Fibroblast of villous mesenchyme (primary cell): Measurements from ENCODE around the gene AHCY. TPM values are rescaled to one million over a fixed set of nuclear protein-coding genes. Genes with fewer than 3 reads are reported as not detected.
A peak's percentile ranks its signal among the peaks of the same experiment; 100 is the strongest.

ENCODE experiments used
- DNase-seq: peaks from one replicate; pipeline ENCODE4 v3.0.0-alpha.2; 2010; ENCODE audit warnings: low read depth
- H3K4me3 ChIP-seq: 2 replicates; pipeline ENCODE4 v1.5.1; 2011; ENCODE audit warnings: low read depth, mild to moderate bottlenecking, low read length
- total RNA-seq: library from RNA; depleted of rRNA; stranded (reverse); fragments of >200 nt; gene quantifications from 2 replicates; pipeline ENCODE4 v1.2.3, GENCODE V29; 2012
- TF ChIP-seq, protein P1 (sequence below): IDR thresholded peaks from 2 replicates; pipeline ENCODE4 v1.5.1; 2012; ENCODE audit warnings: low read depth, mild to moderate bottlenecking, low read length; ENCODE audit not compliant: insufficient read depth

Gene AHCY
- total RNA-seq, 1 donor: 94.6 TPM

DNA sequence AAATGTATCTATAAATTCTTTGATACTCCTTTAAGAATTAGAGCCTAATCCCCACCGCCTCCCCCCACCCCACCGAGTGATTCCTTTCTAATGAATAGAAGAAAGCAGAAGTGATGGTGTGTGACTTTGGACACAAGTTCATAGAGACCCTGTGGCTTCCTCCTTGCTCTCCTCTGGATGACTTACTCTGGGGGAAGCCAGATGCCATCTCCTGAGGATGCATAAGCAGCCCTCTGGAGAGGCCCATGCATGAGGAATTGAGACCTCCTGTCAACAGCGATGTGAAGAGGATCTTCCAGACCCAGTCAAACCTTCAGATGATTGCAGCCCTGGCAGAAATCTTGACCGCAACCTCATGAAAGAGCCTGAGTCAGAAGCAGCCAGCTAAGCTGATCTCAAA lies 21.1 kb downstream of the AHCY start:
- TF ChIP-seq, protein P1, sequence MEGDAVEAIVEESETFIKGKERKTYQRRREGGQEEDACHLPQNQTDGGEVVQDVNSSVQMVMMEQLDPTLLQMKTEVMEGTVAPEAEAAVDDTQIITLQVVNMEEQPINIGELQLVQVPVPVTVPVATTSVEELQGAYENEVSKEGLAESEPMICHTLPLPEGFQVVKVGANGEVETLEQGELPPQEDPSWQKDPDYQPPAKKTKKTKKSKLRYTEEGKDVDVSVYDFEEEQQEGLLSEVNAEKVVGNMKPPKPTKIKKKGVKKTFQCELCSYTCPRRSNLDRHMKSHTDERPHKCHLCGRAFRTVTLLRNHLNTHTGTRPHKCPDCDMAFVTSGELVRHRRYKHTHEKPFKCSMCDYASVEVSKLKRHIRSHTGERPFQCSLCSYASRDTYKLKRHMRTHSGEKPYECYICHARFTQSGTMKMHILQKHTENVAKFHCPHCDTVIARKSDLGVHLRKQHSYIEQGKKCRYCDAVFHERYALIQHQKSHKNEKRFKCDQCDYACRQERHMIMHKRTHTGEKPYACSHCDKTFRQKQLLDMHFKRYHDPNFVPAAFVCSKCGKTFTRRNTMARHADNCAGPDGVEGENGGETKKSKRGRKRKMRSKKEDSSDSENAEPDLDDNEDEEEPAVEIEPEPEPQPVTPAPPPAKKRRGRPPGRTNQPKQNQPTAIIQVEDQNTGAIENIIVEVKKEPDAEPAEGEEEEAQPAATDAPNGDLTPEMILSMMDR: no peak
- H3K4me3 ChIP-seq: no peak overlapping the region
- no peak for DNase-seq

DNA sequence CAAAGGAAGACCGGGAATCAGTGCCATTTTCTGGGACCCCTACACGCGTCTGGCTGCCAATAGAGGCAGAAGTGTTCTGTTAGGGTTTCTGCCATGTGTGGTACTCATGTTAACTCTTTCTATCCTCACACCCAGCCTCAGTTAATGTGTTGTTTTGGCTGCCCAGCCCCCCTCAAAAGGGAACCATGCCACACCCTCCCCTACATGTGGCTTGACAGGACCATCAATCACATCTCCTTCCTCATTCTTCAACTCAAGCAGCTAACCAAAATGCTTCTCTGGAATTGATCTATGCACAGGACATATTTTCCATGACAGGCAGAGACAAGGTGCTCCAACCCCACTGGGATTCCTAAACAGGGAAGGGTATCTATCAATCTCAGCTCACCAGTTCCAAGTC lies 22.0 kb downstream of the AHCY start:
- no peak overlapping the region for H3K4me3 ChIP-seq
- TF ChIP-seq, protein P1: no peak
- DNase-seq: no peak

DNA sequence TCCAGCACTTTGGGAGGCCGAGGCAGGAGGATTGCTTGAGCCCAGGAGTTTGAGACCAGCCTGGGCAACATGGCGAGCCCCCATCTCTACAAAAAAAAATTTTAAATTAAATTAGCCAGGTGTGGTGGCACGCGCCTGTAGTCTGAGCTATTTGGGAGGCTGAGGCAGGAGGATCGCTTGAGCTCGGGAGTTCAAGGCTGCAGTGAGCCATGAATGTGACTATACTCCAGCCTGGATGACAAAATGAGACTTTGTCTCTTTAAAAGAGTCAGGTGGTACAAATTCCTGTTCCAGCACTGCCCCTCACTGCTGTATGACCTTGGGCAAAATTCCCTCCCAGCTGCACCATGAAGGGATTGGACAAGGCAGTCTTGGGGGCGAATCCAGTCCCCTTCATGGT lies 28.5 kb downstream of the AHCY start:
- TF ChIP-seq, protein P1: no peak
- DNase-seq: no peak
- no peak overlapping the region for H3K4me3 ChIP-seq

DNA sequence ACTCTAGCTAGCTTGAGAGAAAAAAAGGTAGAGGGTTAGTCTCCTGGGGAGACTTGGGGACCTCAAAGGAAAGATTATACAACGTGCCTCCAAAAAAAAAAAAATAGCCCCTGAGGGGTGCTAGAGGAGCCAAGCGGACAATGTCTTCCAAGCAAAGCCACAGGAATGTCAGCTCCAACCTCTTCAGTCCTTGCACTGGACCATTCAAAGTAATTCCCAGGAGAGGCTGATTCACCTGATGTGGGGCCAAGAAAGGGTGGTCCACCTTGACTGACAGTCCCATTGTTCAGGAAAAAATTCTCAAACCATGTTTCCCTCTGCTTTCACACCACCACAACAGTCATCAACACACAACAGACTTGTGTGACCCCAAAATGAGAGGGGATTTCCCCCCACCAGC lies 31.2 kb downstream of the AHCY start:
- H3K4me3 ChIP-seq: no peak overlapping the region
- peak; percentile 64 for DNase-seq
- TF ChIP-seq, protein P1: no peak

DNA sequence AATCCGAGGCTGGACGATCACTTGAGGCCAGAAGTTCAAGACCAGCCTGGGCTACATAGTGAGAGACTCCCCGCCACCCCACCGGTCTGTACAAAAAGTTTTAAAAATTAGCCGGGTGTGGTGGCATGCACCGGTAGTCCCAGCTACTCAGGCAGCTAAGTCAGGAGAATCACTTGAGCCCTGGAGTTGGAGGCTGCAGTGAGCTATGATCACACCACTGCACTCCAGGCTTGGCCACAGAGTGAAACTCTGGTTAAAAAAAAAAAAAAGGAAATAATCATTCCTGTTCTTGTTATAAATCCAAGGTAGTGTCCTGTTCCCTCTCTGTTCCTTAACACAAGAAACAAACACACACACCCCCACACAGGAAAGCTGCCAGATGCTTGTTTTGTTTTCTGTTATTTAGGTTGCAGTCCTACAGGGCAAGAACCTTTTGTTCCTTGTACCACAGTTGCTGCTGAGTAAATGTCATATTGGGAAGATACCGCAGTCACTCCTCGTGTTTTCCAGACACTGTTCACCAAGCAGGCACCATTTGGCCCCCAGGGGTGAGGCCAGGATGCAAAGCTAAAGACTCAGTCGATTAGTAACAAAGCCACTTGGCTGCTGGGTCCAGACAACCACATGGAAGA lies 33.0 kb downstream of the AHCY start:
- peak; percentile 95 for DNase-seq
- TF ChIP-seq, protein P1: no peak

DNA sequence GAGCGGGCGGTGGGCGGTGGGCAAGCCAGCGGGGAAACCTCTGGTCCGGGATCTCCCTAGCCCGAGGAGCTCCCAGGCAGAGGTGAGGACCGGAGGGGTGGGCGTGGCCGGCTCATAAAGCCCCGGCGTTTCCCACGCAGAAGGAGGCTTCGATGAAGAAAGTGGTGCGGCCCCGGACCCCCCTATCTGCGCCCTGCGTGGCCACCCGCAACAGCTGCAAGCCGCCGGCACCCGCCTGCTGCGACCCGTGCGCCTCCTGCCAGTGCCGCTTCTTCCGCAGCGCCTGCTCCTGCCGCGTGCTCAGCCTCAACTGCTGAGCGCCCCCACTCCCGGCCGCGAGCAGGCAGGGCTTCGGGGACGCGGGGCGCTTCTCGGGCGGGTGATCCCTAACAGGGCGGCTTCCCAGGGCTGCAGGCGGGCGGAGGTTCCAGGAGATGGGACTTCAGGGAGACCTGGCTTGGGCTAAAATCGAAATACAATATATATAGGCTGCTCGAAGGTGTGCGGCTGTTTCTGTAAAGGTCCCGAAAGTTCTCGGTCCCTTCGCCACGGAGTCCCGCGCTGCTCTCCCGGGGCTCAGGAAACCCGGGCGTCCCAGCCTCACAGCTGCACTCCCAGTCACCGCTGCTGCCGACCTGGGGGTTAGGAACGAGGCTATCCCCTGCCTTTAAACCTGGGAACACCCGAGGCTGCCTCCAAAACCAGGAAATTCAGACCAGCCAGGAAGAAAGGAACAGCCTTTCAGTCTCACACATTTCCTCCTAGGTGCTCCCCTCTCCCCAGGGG lies 34.1 kb downstream of the AHCY start:
- TF ChIP-seq, protein P1: peak; percentile 2
- H3K4me3 ChIP-seq: peak overlapping the region; percentile 42
- peak; percentile 41 for DNase-seq

More for the DNA sequence above, 33.0 kb downstream of the AHCY start:
- no peak overlapping the region for H3K4me3 ChIP-seq
